Gastroesophageal sphincter (tissue), 4 donors: ENCODE measurements around the gene KLHL30. TPM values are rescaled to one million over a fixed set of nuclear protein-coding genes. Genes with fewer than 3 reads are reported as not detected.

Source experiments
- ATAC-seq: fragments of 150-250 bp; one replicate; pipeline ENCODE4 v1.9.1; 2016; ENCODE audit warnings: mild to moderate bottlenecking, moderate library complexity
- H3K27ac ChIP-seq, 4 donors: fragments of 200-600 bp; sonication (generic) in 3 of 4; 1 replicate in 3 of 4; 2 replicates in 1 of 4; pipeline ENCODE4 v1.5.1; 2016 to 2019
- H3K27me3 ChIP-seq: fragments of 200-600 bp; sonication (generic); one replicate; pipeline ENCODE4 v1.5.1; 2019
- H3K36me3 ChIP-seq, 2 donors: fragments of 200-600 bp; sonication (generic); one replicate each; pipeline ENCODE4 v1.5.1; 2019; ENCODE audit warnings: control low read depth in 1 of 2
- H3K4me1 ChIP-seq, 3 donors: fragments of 200-600 bp; sonication (generic); 1 replicate in 2 of 3; 2 replicates in 1 of 3; pipeline ENCODE4 v1.5.1; 2016 to 2019; ENCODE audit warnings: control low read depth in 2 of 3
- H3K4me3 ChIP-seq, 2 donors: fragments of 200-600 bp; sonication (generic); one replicate each; pipeline ENCODE4 v1.5.1; 2019; ENCODE audit warnings: mild to moderate bottlenecking in 1 of 2, moderate library complexity in 1 of 2
- H3K9me3 ChIP-seq, 3 donors: fragments of 200-600 bp; sonication (generic); one replicate each; pipeline ENCODE4 v1.5.1; 2017 to 2019; ENCODE audit warnings: control low read depth in 2 of 3
- EP300 ChIP-seq: sonication (generic); formaldehyde crosslinking; IDR thresholded peaks from one replicate; pipeline ENCODE4 v1.6.1; 2017; ENCODE audit warnings: antibody characterized with exemption, mild to moderate bottlenecking
- POLR2A ChIP-seq, 2 donors: fragments of 450-650 bp; IDR thresholded peaks; one replicate each; pipeline ENCODE4 v1.6.1; 2017; ENCODE audit warnings: antibody characterized with exemption in 2 of 2, mild to moderate bottlenecking in 2 of 2, moderate library complexity in 1 of 2
- POLR2AphosphoS5 ChIP-seq: sonication (generic); formaldehyde crosslinking; IDR thresholded peaks from one replicate; pipeline ENCODE4 v1.6.1; 2017; ENCODE audit warnings: antibody characterized with exemption
- WGBS, 2 donors: methylation state at CpG; one replicate each; pipeline ENCODE4 v1.1.5; 2018; ENCODE audit warnings: low coverage in 1 of 2; 5-methylcytosine and 5-hydroxymethylcytosine counted together
- total RNA-seq, 4 donors: library from RNA; depleted of rRNA; stranded (reverse); fragments of >200 nt; gene quantifications; one replicate each; pipeline ENCODE4 v1.1.0, GENCODE V29; 2016
- TF ChIP-seq, protein P1 (sequence below), 4 experiments: fragments of 200-600 bp in 2 of 4; fragments of 450-650 bp in 2 of 4; sonication (generic) in 1 of 4; IDR thresholded peaks; one replicate each; pipeline ENCODE4 v1.5.1; 2017 to 2019; ENCODE audit warnings: antibody characterized with exemption in 4 of 4, mild to moderate bottlenecking in 2 of 4, moderate library complexity in 2 of 4

Gene KLHL30
- total RNA-seq, 4 donors from 2014 or later, result 1.3 to 8.1 (median 3.7) TPM

DNA sequence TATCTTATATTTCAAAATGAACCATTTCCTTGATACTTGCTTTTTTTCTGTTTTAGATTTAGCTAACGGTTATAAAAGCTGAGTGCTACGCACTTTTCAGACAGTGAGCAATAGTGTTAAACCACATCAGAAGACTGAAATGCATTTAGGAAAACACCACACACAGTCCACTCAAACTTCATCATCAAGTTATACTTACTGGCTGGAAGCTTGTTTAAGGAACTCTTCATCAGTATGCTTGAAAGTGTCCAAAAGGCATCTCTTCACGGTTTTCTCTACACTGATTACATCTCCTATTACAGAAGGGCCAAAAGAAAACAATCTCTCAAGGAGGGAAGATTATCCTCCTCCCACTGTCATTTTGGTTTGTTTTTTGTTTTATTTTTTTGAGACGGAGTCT lies 45.4 kb downstream of the KLHL30 start:
- H3K27me3 ChIP-seq, result no peaks in the 10 kb centered on the region
- no peak overlapping the region for H3K27ac ChIP-seq
- peaks cover 14 to 100% of the 10 kb centered on the region in 2 donors for H3K36me3 ChIP-seq
- no peak for ATAC-seq
- H3K4me1 ChIP-seq, result no peaks in the 10 kb centered on the region
- 88 to 92% methylated on average over 4 of the region's 4 CpGs for WGBS, 2 donors
- no peak overlapping the region for H3K4me3 ChIP-seq
- TF ChIP-seq, protein P1, sequence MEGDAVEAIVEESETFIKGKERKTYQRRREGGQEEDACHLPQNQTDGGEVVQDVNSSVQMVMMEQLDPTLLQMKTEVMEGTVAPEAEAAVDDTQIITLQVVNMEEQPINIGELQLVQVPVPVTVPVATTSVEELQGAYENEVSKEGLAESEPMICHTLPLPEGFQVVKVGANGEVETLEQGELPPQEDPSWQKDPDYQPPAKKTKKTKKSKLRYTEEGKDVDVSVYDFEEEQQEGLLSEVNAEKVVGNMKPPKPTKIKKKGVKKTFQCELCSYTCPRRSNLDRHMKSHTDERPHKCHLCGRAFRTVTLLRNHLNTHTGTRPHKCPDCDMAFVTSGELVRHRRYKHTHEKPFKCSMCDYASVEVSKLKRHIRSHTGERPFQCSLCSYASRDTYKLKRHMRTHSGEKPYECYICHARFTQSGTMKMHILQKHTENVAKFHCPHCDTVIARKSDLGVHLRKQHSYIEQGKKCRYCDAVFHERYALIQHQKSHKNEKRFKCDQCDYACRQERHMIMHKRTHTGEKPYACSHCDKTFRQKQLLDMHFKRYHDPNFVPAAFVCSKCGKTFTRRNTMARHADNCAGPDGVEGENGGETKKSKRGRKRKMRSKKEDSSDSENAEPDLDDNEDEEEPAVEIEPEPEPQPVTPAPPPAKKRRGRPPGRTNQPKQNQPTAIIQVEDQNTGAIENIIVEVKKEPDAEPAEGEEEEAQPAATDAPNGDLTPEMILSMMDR (IDR thresholded peaks at IDR 0.05), result no peak
- TF ChIP-seq EP300 (no peak), POLR2A (IDR thresholded peaks at IDR 0.05) (no peak), POLR2AphosphoS5 (no peak)
- H3K9me3 ChIP-seq, result no peaks in the 10 kb centered on the region

DNA sequence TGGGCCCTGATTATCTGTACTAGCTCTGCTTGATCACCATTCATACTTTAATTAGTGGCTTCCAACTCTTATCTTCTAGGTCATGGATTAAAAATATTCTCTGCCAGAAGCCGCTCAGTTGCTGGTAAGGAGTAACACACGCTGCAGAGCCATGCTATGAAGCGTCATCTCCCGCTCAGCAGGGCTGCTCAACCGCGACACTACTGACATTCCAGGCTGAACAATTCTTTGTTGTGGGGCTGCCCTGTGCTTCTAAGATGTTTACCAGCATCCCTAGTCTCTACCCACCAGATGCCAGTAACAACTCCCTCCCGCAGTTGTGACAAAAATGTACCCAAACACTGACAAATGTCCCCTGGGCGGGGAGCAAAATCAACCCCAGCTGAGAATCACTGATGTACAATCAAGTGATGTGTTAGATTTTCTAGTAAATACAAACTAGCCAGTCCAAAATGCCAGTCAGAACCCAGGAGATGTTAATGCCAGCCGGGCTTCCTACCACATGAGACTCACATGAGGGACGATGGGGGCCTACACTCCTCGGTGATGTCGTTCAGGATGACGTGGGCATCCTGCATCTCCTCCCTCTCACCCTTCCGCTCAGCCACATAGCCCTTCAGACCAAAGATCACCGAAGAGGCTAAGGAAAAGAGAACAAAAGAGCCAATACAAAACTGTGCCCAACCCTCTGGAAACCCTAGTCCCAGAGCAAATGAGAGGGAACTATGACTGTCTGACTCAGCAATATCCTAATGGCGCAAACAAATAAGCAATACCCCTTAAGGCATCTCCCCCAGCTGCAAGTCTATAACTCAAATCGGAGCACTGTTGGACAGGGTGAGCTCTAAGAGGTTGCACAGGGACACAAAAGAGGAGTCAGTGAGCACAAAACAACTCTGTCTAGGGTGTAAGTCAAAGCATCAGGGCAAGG lies 49.4 kb downstream of the KLHL30 start:
- Histone ChIP-seq H3K27ac (no peak overlapping the region), H3K36me3 (peaks cover 9 to 100% of the 10 kb centered on the region in 2 donors), H3K4me1 (no peaks in the 10 kb centered on the region), H3K9me3 (no peaks in the 10 kb centered on the region), H3K4me3 (no peak overlapping the region), H3K27me3 (no peaks in the 10 kb centered on the region)
- TF ChIP-seq POLR2AphosphoS5 (no peak), POLR2A (IDR thresholded peaks at IDR 0.05) (no peak), EP300 (no peak)
- TF ChIP-seq, protein P1 (IDR thresholded peaks at IDR 0.05), result no peak
- ATAC-seq, result no peak
- 76 to 84% methylated on average over 9 to 11 of the region's 17 CpGs for WGBS, 2 donors

DNA sequence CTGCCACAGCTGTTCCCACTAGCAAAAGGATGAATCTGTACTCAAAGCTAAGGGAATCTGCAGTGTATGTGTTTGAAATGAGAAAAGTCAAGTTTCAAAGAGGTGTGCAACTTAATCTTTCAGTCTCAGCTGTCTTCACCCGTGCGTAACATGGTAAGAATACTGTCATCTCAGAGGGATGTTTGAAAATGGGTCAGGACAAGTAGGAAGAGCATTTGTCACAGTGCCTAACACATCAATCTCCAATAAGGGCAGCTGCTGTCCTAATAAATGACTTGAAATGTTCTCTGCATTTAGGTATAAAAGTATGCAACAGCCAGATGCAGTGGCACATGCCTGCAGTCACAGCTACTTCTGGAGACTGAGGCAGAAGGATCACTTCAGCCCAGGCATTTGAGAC lies 52.0 kb downstream of the KLHL30 start:
- H3K36me3 ChIP-seq, result peaks cover 9 to 93% of the 10 kb centered on the region in 2 donors
- no peak for TF ChIP-seq POLR2AphosphoS5
- TF ChIP-seq, protein P1 (IDR thresholded peaks at IDR 0.05), result no peak
- TF ChIP-seq EP300, result no peak
- TF ChIP-seq POLR2A (IDR thresholded peaks at IDR 0.05), result no peak

More for the DNA sequence above, 52.0 kb downstream of the KLHL30 start:
- no peak overlapping the region for H3K27ac ChIP-seq
- H3K4me3 ChIP-seq, result no peak overlapping the region
- 86 to 96% methylated on average over 2 of the region's 2 CpGs for WGBS, 2 donors
- no peaks in the 10 kb centered on the region for H3K27me3 ChIP-seq
- H3K4me1 ChIP-seq, result peaks cover 0 to 10% (median 0%) of the 10 kb centered on the region in 3 donors
- no peaks in the 10 kb centered on the region for H3K9me3 ChIP-seq
- ATAC-seq, result no peak

Other genes with a start within 250 kb of the KLHL30 start
- 10 to 100 TPM; 85.0 to 99.5 (median 96.3) TPM for gene UBE2F, start 171.7 kb upstream of the KLHL30 start, total RNA-seq
- 10 to 100 TPM; 14.2 to 23.2 (median 16.5) TPM for gene SCLY, start 77.7 kb upstream of the KLHL30 start, total RNA-seq
- 1 to 10 TPM in 1 of 4 donors, under 1 TPM in 2, not detected in 1; 0.12 to 3.4 (median 0.31) TPM for gene ESPNL, start 38.3 kb upstream of the KLHL30 start, total RNA-seq
- under 1 TPM in 3 of 4 donors, not detected in 1; 0.35 to 0.94 (median 0.74) TPM for gene ERFE, start 20.3 kb downstream of the KLHL30 start, total RNA-seq
- 10 to 100 TPM; 18.5 to 45.5 (median 35.1) TPM for gene ILKAP, start 65.0 kb downstream of the KLHL30 start, total RNA-seq
- 10 to 100 TPM in 2 of 4 donors, 1 to 10 TPM in 2; 3.8 to 19.5 (median 12.2) TPM for gene HES6, start 101.4 kb downstream of the KLHL30 start, total RNA-seq
- 10 to 100 TPM in 3 of 4 donors, 1 to 10 TPM in 1; 8.7 to 20.5 (median 17.0) TPM for gene PER2, start 149.9 kb downstream of the KLHL30 start, total RNA-seq
- 10 to 100 TPM; 19.6 to 28.4 (median 21.7) TPM for gene TRAF3IP1, start 181.8 kb downstream of the KLHL30 start, total RNA-seq